Medulla oblongata (tissue), 1 donor: Measurements from ENCODE around the gene MSX1.

ENCODE experiments used
- DNase-seq: peaks from one replicate; pipeline ENCODE4 v3.0.0-alpha.2; 2015; ENCODE audit errors: extremely low spot score

Gene MSX1

GRCh38 chr4:4869731-4870571 lies 10.5 kb downstream of the MSX1 start:
- no peak for DNase-seq

- no peak for DNase-seq
Measured at GRCh38 chr4:4870576-4871241, 11.2 kb downstream of the MSX1 start.

GRCh38 chr4:4871242-4871572 lies 11.7 kb downstream of the MSX1 start:
- DNase-seq = no peak

GRCh38 chr4:4871573-4872313 lies 12.3 kb downstream of the MSX1 start:
- no peak for DNase-seq

GRCh38 chr4:4872314-4872903 lies 12.9 kb downstream of the MSX1 start:
- DNase-seq = no peak

GRCh38 chr4:4873203-4873602 lies 13.7 kb downstream of the MSX1 start:
- no peak for DNase-seq

- no peak for DNase-seq
Measured at GRCh38 chr4:4874254-4874653, 14.8 kb downstream of the MSX1 start.

- no peak for DNase-seq
Measured at GRCh38 chr4:4875147-4875546, 15.7 kb downstream of the MSX1 start.

- no peak for DNase-seq
Measured at GRCh38 chr4:4875611-4876010, 16.1 kb downstream of the MSX1 start.

GRCh38 chr4:4876945-4877661 lies 17.6 kb downstream of the MSX1 start:
- no peak for DNase-seq

- DNase-seq = no peak
Measured at GRCh38 chr4:4880492-4880891, 21.0 kb downstream of the MSX1 start.

- DNase-seq = no peak
Measured at GRCh38 chr4:4881432-4881831, 22.0 kb downstream of the MSX1 start.

- no peak for DNase-seq
Measured at GRCh38 chr4:4884611-4885010, 25.1 kb downstream of the MSX1 start.

- DNase-seq = no peak
Measured at GRCh38 chr4:4887426-4887825, 28.0 kb downstream of the MSX1 start.

GRCh38 chr4:4888695-4889094 lies 29.2 kb downstream of the MSX1 start:
- DNase-seq = no peak

GRCh38 chr4:4889781-4890180 lies 30.3 kb downstream of the MSX1 start:
- no peak for DNase-seq

- no peak for DNase-seq
Measured at GRCh38 chr4:4890574-4891255, 31.2 kb downstream of the MSX1 start.

- no peak for DNase-seq
Measured at GRCh38 chr4:4893721-4894120, 34.3 kb downstream of the MSX1 start.

GRCh38 chr4:4899202-4899925 lies 39.9 kb downstream of the MSX1 start:
- no peak for DNase-seq

GRCh38 chr4:4901877-4902276 lies 42.4 kb downstream of the MSX1 start:
- DNase-seq = no peak
